ENCODE results near the gene ZNF143. TPM values are rescaled to one million over a fixed set of nuclear protein-coding genes. Genes with fewer than 3 reads are reported as not detected.

ZNF143 gene
- total and polyA plus RNA-seq, 8 donors, result 5.3 to 18.9 (median 11.9) TPM

GRCh38 chr11:9461760-9462134 lies 935 bp downstream of the ZNF143 start:
- Histone ChIP-seq H3K9me3 (no peaks in the 10 kb centered on the region), H3K27ac (peak overlapping the region; percentile 93 to 100 (median 96)), H3K4me3 (peak overlapping the region; percentile 54 to 70 (median 58)), H3K36me3 (no peaks in the 10 kb centered on the region), H3K27me3 (no peaks in the 10 kb centered on the region), H3K4me1 (peaks cover 0 to 16% (median 12%) of the 10 kb centered on the region in 3 donors)
- no peak for FAIRE-seq
- no peak for DNase-seq
- ATAC-seq, result no peak
- 0% methylated on average over 10 of the region's 10 CpGs for WGBS, 2 donors
- intact Hi-C loops (cut with DNase I), result no loop called here
- TF ChIP-seq CTCF (IDR thresholded peaks at IDR 0.05), result no peak

- Histone ChIP-seq H3K4me3 (peak overlapping the region in 3 of 4 donors; percentile 54 to 70 (median 56)), H3K9me3 (no peaks in the 10 kb centered on the region), H3K27me3 (no peaks in the 10 kb centered on the region), H3K27ac (peak overlapping the region; percentile 93 to 100 (median 96)), H3K4me1 (peaks cover 0 to 16% (median 12%) of the 10 kb centered on the region in 3 donors), H3K36me3 (no peaks in the 10 kb centered on the region)
- ATAC-seq (no peak), DNase-seq (no peak), FAIRE-seq (no peak)
- intact Hi-C loops (cut with DNase I), result no loop called here
- WGBS, 2 donors, result 84% methylated on average over 16 of the region's 16 CpGs
- TF ChIP-seq CTCF (IDR thresholded peaks at IDR 0.05), result no peak
Measured at GRCh38 chr11:9462172-9462799, 1.5 kb downstream of the ZNF143 start.

GRCh38 chr11:9462806-9463537 lies 2.2 kb downstream of the ZNF143 start:
- H3K4me3 ChIP-seq, result no peak overlapping the region
- no peak for TF ChIP-seq CTCF (IDR thresholded peaks at IDR 0.05)
- H3K36me3 ChIP-seq, result no peaks in the 10 kb centered on the region
- no peaks in the 10 kb centered on the region for H3K27me3 ChIP-seq
- H3K27ac ChIP-seq, result no peak overlapping the region
- H3K9me3 ChIP-seq, result no peaks in the 10 kb centered on the region
- FAIRE-seq (no peak), DNase-seq (no peak), ATAC-seq (no peak)
- intact Hi-C loops (cut with DNase I), result no loop called here
- peaks cover 0 to 16% (median 12%) of the 10 kb centered on the region in 3 donors for H3K4me1 ChIP-seq
- 88 to 91% methylated on average over 8 of the region's 8 CpGs for WGBS, 2 donors

- no peak overlapping the region for H3K4me3 ChIP-seq
- H3K27ac ChIP-seq, result no peak overlapping the region
- intact Hi-C loops (cut with DNase I), result no loop called here
- no peak for DNase-seq
- no peak for ATAC-seq
- 85 to 88% methylated on average over 4 of the region's 4 CpGs for WGBS, 2 donors
- no peak for FAIRE-seq
- no peaks in the 10 kb centered on the region for H3K9me3 ChIP-seq
- no peak for TF ChIP-seq CTCF (IDR thresholded peaks at IDR 0.05)
- peaks cover 4 to 21% (median 9%) of the 10 kb centered on the region in 3 donors for H3K36me3 ChIP-seq
- no peaks in the 10 kb centered on the region for H3K27me3 ChIP-seq
- no peaks in the 10 kb centered on the region for H3K4me1 ChIP-seq
Measured at GRCh38 chr11:9470765-9471164, 10.0 kb downstream of the ZNF143 start.

GRCh38 chr11:9473408-9473807 lies 12.6 kb downstream of the ZNF143 start:
- H3K27ac ChIP-seq, result no peak overlapping the region
- H3K4me3 ChIP-seq, result no peak overlapping the region
- no peaks in the 10 kb centered on the region for H3K9me3 ChIP-seq
- no peaks in the 10 kb centered on the region for H3K27me3 ChIP-seq
- no peak for TF ChIP-seq CTCF (IDR thresholded peaks at IDR 0.05)
- H3K36me3 ChIP-seq, result peaks cover 4 to 26% (median 9%) of the 10 kb centered on the region in 3 donors
- intact Hi-C loops (cut with DNase I), result no loop called here
- ATAC-seq (no peak), FAIRE-seq (no peak), DNase-seq (no peak)
- H3K4me1 ChIP-seq, result no peaks in the 10 kb centered on the region
